H1 (cell line): ENCODE data around the gene PAK6. TPM values are rescaled to one million over a fixed set of nuclear protein-coding genes. Genes with fewer than 3 reads are reported as not detected.
A peak's percentile ranks its signal among the peaks of the same experiment; 100 is the strongest.

Source experiments
- CTCF ChIA-PET: fragments of 300-600 bp; sonication (Branson Sonifier 250); formaldehyde crosslinking; loops from one replicate; lab custom pipeline; 2021; ENCODE audit not compliant: partially characterized antibody; lab: Charles Lee
- POLR2A ChIA-PET: fragments of 300-600 bp; sonication (Branson Sonifier 250); formaldehyde crosslinking; loops from one replicate; lab custom pipeline; 2021; ENCODE audit warnings: inconsistent platforms; ENCODE audit not compliant: partially characterized antibody; lab: Charles Lee
- DNase-seq, 2 experiments: peaks; one replicate each; pipeline versions ENCODE4 v3.0.0 to v3.0.0-alpha.2; 2010 to 2022; ENCODE audit warnings: low spot score in 2 of 2, low read depth in 1 of 2, mixed read lengths in 1 of 2
- FAIRE-seq: peaks from 2 replicates; lab custom pipeline; 2011; peaks lifted over from hg19 to GRCh38; lab: Jason Lieb, UNC
- H2AFZ ChIP-seq: 2 replicates; pipeline ENCODE4 v1.8.1; 2012; ENCODE audit warnings: low read length, inconsistent platforms
- H2AK5ac ChIP-seq: 2 replicates; pipeline ENCODE4 v1.6.1; 2013; ENCODE audit warnings: low read depth, low read length
- H2BK120ac ChIP-seq: replicated peaks from 2 replicates; pipeline ENCODE3; 2013; ENCODE audit warnings: low read depth, low read length, inconsistent platforms
- H2BK12ac ChIP-seq: 2 replicates; pipeline ENCODE4 v1.6.1; 2013; ENCODE audit warnings: low read depth, low read length
- H2BK15ac ChIP-seq: 2 replicates; pipeline ENCODE4 v1.6.1; 2013; ENCODE audit warnings: low read length
- H2BK20ac ChIP-seq: 2 replicates; pipeline ENCODE4 v1.6.1; 2013; ENCODE audit warnings: low read length
- H2BK5ac ChIP-seq: 2 replicates; pipeline ENCODE4 v1.6.1; 2013; ENCODE audit warnings: low read depth, low read length
- H3K14ac ChIP-seq: 2 replicates; pipeline ENCODE4 v1.6.1; 2013; ENCODE audit warnings: inconsistent platforms; ENCODE audit not compliant: insufficient read length
- H3K18ac ChIP-seq: 2 replicates; pipeline ENCODE4 v1.6.1; 2013; ENCODE audit warnings: low read length; ENCODE audit errors: extremely low read depth
- H3K23ac ChIP-seq: 2 replicates; pipeline ENCODE4 v1.6.1; 2013; ENCODE audit warnings: inconsistent platforms; ENCODE audit not compliant: insufficient read length
- H3K23me2 ChIP-seq: 2 replicates; pipeline ENCODE4 v1.6.1; 2013; ENCODE audit warnings: low read depth, low read length
- H3K27ac ChIP-seq: 2 replicates; pipeline ENCODE4 v1.6.1; 2011; ENCODE audit warnings: low read depth, low read length, inconsistent platforms
- H3K27me3 ChIP-seq, 4 experiments: replicated peaks in 1 of 4; 1 replicate in 1 of 4; 2 replicates in 3 of 4; pipeline versions ENCODE4 v1.6.1 to v1.8.1; 2011 to 2013; ENCODE audit warnings: low read length in 3 of 4, mild to moderate bottlenecking in 3 of 4, inconsistent platforms in 2 of 4, mixed read lengths in 2 of 4, moderate library complexity in 1 of 4; ENCODE audit not compliant: control insufficient read depth in 3 of 4, insufficient read depth in 3 of 4; ENCODE audit errors: extremely low read depth in 1 of 4
- H3K36me3 ChIP-seq, 4 experiments: 2 replicates each; pipeline versions ENCODE4 v1.6.1 to v1.8.1; 2011 to 2013; ENCODE audit warnings: mild to moderate bottlenecking in 4 of 4, low read length in 3 of 4, moderate library complexity in 2 of 4, control low read depth in 1 of 4, inconsistent platforms in 1 of 4; ENCODE audit not compliant: insufficient read depth in 4 of 4, control insufficient read depth in 2 of 4
- H3K4ac ChIP-seq: replicated peaks from 2 replicates; pipeline ENCODE3; 2013; ENCODE audit warnings: low read length, low read depth, mixed read lengths, inconsistent platforms; ENCODE audit not compliant: insufficient read length
- H3K4me1 ChIP-seq, 4 experiments: replicated peaks in 1 of 4; 1 replicate in 1 of 4; 2 replicates in 3 of 4; pipeline versions ENCODE4 v1.6.1 to v1.8.1; 2011 to 2013; ENCODE audit warnings: low read length in 3 of 4, inconsistent platforms in 2 of 4, mixed read lengths in 1 of 4; ENCODE audit not compliant: insufficient read depth in 4 of 4, control insufficient read depth in 3 of 4
- H3K4me2 ChIP-seq, 2 experiments: 2 replicates each; pipeline versions ENCODE4 v1.6.1 to v1.8.1; 2011 to 2013; ENCODE audit warnings: low read depth in 2 of 2, low read length in 2 of 2, control low read depth in 1 of 2, inconsistent platforms in 1 of 2, mild to moderate bottlenecking in 1 of 2; ENCODE audit not compliant: insufficient read depth in 1 of 2
- H3K4me3 ChIP-seq, 4 experiments: fragments of 200-600, 300-600 bp in 1 of 4; sonication (generic), shearing (Covaris generic), sonication (Bioruptor Twin) in 1 of 4; 2 replicates each; pipeline versions ENCODE4 v1.5.1 to v1.8.1; 2011 to 2016; ENCODE audit warnings: low read length in 4 of 4, low read depth in 3 of 4, control low read depth in 2 of 4, inconsistent platforms in 2 of 4, mild to moderate bottlenecking in 2 of 4, mixed read lengths in 1 of 4, moderate library complexity in 1 of 4; ENCODE audit not compliant: insufficient read depth in 2 of 4; ENCODE audit errors: extremely low read depth in 1 of 4
- H3K56ac ChIP-seq: replicated peaks from 2 replicates; pipeline ENCODE3; 2013; ENCODE audit warnings: low read depth, mild to moderate bottlenecking, mixed read lengths, low read length, inconsistent platforms; ENCODE audit not compliant: insufficient read length
- H3K79me1 ChIP-seq: 2 replicates; pipeline ENCODE4 v1.6.1; 2013; ENCODE audit warnings: low read depth, low read length, control low read depth
- H3K79me2 ChIP-seq, 2 experiments: 2 replicates each; pipeline versions ENCODE4 v1.6.1 to v1.8.1; 2012 to 2013; ENCODE audit warnings: low read length in 2 of 2, mild to moderate bottlenecking in 2 of 2, inconsistent platforms in 1 of 2; ENCODE audit not compliant: insufficient read depth in 2 of 2, control insufficient read depth in 1 of 2
- H3K9ac ChIP-seq, 4 experiments: replicated peaks in 1 of 4; 1 replicate in 1 of 4; 2 replicates in 3 of 4; pipeline versions ENCODE4 v1.6.1 to v1.8.1; 2011 to 2013; ENCODE audit warnings: low read depth in 3 of 4, low read length in 3 of 4, control low read depth in 2 of 4, mild to moderate bottlenecking in 2 of 4, moderate library complexity in 2 of 4, inconsistent platforms in 1 of 4; ENCODE audit errors: extremely low read depth in 1 of 4
- H3K9me3 ChIP-seq, 2 experiments: 2 replicates each; pipeline versions ENCODE4 v1.6.1 to v1.8.1; 2012 to 2013; ENCODE audit warnings: mild to moderate bottlenecking in 2 of 2, moderate library complexity in 2 of 2, control low read depth in 1 of 2, inconsistent platforms in 1 of 2, low read depth in 1 of 2, low read length in 1 of 2, mixed read lengths in 1 of 2; ENCODE audit not compliant: insufficient read depth in 2 of 2
- H4K20me1 ChIP-seq, 2 experiments: replicated peaks in 1 of 2; 2 replicates each; pipeline versions ENCODE3 to v1.8.1; 2011 to 2013; ENCODE audit warnings: inconsistent platforms in 2 of 2, low read length in 2 of 2, mild to moderate bottlenecking in 1 of 2; ENCODE audit not compliant: insufficient read depth in 2 of 2, control insufficient read depth in 1 of 2
- H4K5ac ChIP-seq: 2 replicates; pipeline ENCODE4 v1.6.1; 2013; ENCODE audit warnings: low read length, low read depth, mixed read lengths, inconsistent platforms; ENCODE audit not compliant: insufficient read length
- H4K8ac ChIP-seq: 2 replicates; pipeline ENCODE4 v1.8.0; 2013; ENCODE audit warnings: mild to moderate bottlenecking, moderate library complexity, low read length, inconsistent platforms; ENCODE audit not compliant: insufficient read depth; ENCODE audit errors: extremely low read depth
- H4K91ac ChIP-seq: replicated peaks from 2 replicates; pipeline ENCODE3; 2013; ENCODE audit warnings: low read length, mixed read lengths, inconsistent platforms; ENCODE audit not compliant: insufficient read length
- ATF3 ChIP-seq: IDR thresholded peaks from 2 replicates; pipeline ENCODE4 v1.6.1; 2011; ENCODE audit warnings: low read depth, mild to moderate bottlenecking, low read length; ENCODE audit not compliant: insufficient read depth
- CHD1 ChIP-seq: IDR thresholded peaks from 2 replicates; pipeline ENCODE4 v1.6.1; 2012; ENCODE audit warnings: low read depth, low read length, improper control_type of control experiment
- FOSL1 ChIP-seq: IDR thresholded peaks from 2 replicates; pipeline ENCODE4 v1.6.1; 2011; ENCODE audit warnings: mild to moderate bottlenecking, low read depth, low read length, moderate library complexity; ENCODE audit not compliant: insufficient read depth
- GABPA ChIP-seq: IDR thresholded peaks from 2 replicates; pipeline ENCODE4 v1.6.1; 2011; ENCODE audit warnings: mild to moderate bottlenecking, low read length, moderate library complexity, borderline replicate concordance; ENCODE audit not compliant: insufficient read depth
- RFX5 ChIP-seq: IDR thresholded peaks from 2 replicates; pipeline ENCODE4 v1.6.1; 2011; ENCODE audit warnings: low read depth, low read length, improper control_type of control experiment, borderline replicate concordance
- RNF2 ChIP-seq: fragments of 200-900, 300-1000 bp; sonication (generic); IDR thresholded peaks from 2 replicates; pipeline ENCODE4 v1.7.1; 2016; ENCODE audit warnings: borderline replicate concordance, low read depth, mild to moderate bottlenecking, antibody characterized with exemption, low read length; ENCODE audit not compliant: poor library complexity, severe bottlenecking; ENCODE audit errors: missing control alignments
- TEAD4 ChIP-seq: IDR thresholded peaks from 2 replicates; pipeline ENCODE4 v1.6.1; 2012; ENCODE audit warnings: low read depth, low read length, inconsistent platforms, mixed read lengths
- ZNF274 ChIP-seq: IDR thresholded peaks from 2 replicates; pipeline ENCODE4 v1.7.0; 2012; ENCODE audit warnings: low read length, borderline replicate concordance; ENCODE audit errors: extremely low read depth
- WGBS, 2 experiments: shearing (Covaris generic) in 1 of 2; methylation state at CpG; one replicate each; pipeline versions ENCODE4 v1.1.6 to v1.1.7; 2013 to 2015; ENCODE audit warnings: low lambda C conversion rate in 2 of 2, mixed read lengths in 2 of 2, inconsistent platforms in 1 of 2, low coverage in 1 of 2, missing lambda C conversion rate in 1 of 2; ENCODE audit not compliant: insufficient replicate concordance in 2 of 2, insufficient coverage in 1 of 2, insufficient read length in 1 of 2; ENCODE audit errors: extremely low coverage in 1 of 2, missing lambda C conversion rate in 1 of 2; 5-methylcytosine and 5-hydroxymethylcytosine counted together
- polyA plus RNA-seq, 7 experiments: library from polyadenylated mRNA; depleted of rRNA in 3 of 7; stranded (reverse) in 5 of 7; unstranded in 2 of 7; fragments of >200 nt in 5 of 7; fragments of 200-250 nt in 2 of 7; gene quantifications; 1 replicate in 5 of 7; 2 replicates in 1 of 7; 4 replicates in 1 of 7; pipeline versions ENCODE4 v1.2.1 to v1.2.3, GENCODE V29; 2011 to 2013; ENCODE audit warnings: missing spikeins in 2 of 7, mixed read lengths in 2 of 7
- total RNA-seq: library from RNA; stranded (reverse); fragmentation: NEBNext Ultra II Directional; extraction: Animal tissue kit (Norgen Biotek cat#: 25700); gene quantifications from 2 replicates; pipeline ENCODE4 v1.2.1, GENCODE V29; 2021
- TF ChIP-seq, protein P1 (sequence below): IDR thresholded peaks from 2 replicates; pipeline ENCODE4 v1.6.1; 2011; ENCODE audit warnings: low read length, improper control_type of control experiment

The PAK6 gene
- total and polyA plus RNA-seq, 2 of the 8 experiments (the other 6 are each of a cell fraction or from before 2014, with no cell fraction given), result 6.9 to 9.4 TPM

DNA sequence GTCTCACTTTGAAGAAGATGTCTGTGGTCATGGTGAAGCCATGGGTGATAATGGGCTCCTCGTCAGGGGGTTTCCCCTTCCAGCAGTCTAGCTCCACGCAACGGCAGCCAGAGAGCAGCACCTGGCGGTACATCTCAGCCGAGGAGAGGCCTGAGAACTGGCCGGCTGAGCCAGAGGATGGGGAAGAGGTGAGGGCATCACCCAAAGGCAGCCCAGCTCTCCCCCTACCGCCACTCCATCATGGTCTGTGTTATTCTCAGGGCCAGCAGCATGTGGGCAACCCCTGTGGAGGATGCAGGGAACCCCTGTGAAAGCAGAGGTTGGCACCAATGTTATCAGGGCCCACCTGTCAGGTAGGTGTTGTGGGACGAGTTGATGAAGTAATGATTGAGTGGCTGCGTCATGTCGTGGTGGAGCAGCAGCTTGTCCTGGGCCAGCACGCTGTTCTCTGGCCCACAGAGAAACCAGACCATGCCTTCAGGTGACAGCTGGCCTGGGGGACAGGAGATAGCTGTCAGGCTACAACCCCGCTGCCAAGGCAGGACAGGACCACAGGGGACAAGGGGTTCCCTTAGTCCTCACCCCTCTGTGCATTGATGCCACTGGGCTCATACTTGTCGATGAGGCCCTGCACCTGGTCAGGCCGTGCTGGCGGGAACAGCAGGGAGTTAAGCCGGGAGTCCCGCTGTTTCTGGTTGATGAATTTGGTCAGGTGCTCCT lies 59.5 kb downstream of the PAK6 start:
- 91% methylated on average over 17 of the region's 17 CpGs; no CpG with 5 or more reads in 1 of the 2 experiments for WGBS, 2 experiments
- Histone ChIP-seq H3K9me3 (0 out of 4 replicates have a peak, but pooled peaks cover 0 to 3% of the 10 kb centered on the region in 2 experiments), H3K23ac (no peak overlapping the region), H4K5ac (no peak overlapping the region), H2AFZ (no peak overlapping the region), H3K18ac (no peak overlapping the region), H2BK12ac (no peak overlapping the region), H3K4me1 (peaks cover 0 to 20% (median 10%) of the 10 kb centered on the region in 4 experiments; a peak in 6 of 7 replicates), H2BK20ac (no peak overlapping the region), H2BK5ac (peak overlapping the region; percentile 26; the same call in 1 of the 2 replicates), H4K8ac (no peak overlapping the region), H3K4ac (no peak overlapping the region), H3K4me3 (no peak overlapping the region), H3K27me3 (peaks cover 0 to 6% (median under 1%) of the 10 kb centered on the region in 4 experiments; a peak in 3 of 7 replicates), H2AK5ac (peak overlapping the region; percentile 40; the same call in 1 of the 2 replicates), H3K4me2 (no peak overlapping the region), H4K91ac (no peak overlapping the region), H3K79me2 (no peaks in the 10 kb centered on the region), H3K79me1 (no peaks in the 10 kb centered on the region), H3K14ac (no peak overlapping the region), H3K9ac (no peak overlapping the region), H3K36me3 (no peaks in the 10 kb centered on the region), H4K20me1 (no peaks in the 10 kb centered on the region), H3K56ac (no peak overlapping the region), H3K23me2 (no peaks in the 10 kb centered on the region), H2BK120ac (no peak overlapping the region), H2BK15ac (no peak overlapping the region; the same call in 1 of the 2 replicates), H3K27ac (no peak overlapping the region)
- ChIA-PET CTCF (interaction anchor here (0.9 to 2.1 kb wide), 7 partner anchors 10 to 73 kb away, joined by 3 to 10 read pairs (median 6); partner anchors contain the start of gene PLCB2), POLR2A (interaction anchor here (0.9 to 1.0 kb wide), 2 partner anchors 9 to 11 kb away, joined by 3 to 4 read pairs; no protein-coding TSS in a partner anchor)
- FAIRE-seq (no peak), DNase-seq (no peak)
- TF ChIP-seq ATF3 (no peak), GABPA (no peak), FOSL1 (no peak), CHD1 (no peak), ZNF274 (no peak), RNF2 (no peak), RFX5 (no peak), TEAD4 (no peak)
- TF ChIP-seq, protein P1, sequence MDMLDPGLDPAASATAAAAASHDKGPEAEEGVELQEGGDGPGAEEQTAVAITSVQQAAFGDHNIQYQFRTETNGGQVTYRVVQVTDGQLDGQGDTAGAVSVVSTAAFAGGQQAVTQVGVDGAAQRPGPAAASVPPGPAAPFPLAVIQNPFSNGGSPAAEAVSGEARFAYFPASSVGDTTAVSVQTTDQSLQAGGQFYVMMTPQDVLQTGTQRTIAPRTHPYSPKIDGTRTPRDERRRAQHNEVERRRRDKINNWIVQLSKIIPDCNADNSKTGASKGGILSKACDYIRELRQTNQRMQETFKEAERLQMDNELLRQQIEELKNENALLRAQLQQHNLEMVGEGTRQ, result no peak
